Activated naive CD4-positive, alpha-beta T cell treated with anti-CD3 and anti-CD28 coated beads for 36 hours (primary cell): ENCODE measurements around the gene IMP3. TPM values are rescaled to one million over a fixed set of nuclear protein-coding genes. Genes with fewer than 3 reads are reported as not detected.

Source experiments
- CTCF ChIA-PET: fragments of 350-600 bp; sonication (Branson Sonifier 250); formaldehyde crosslinking; loops from one replicate; lab custom pipeline; 2021; ENCODE audit warnings: antibody characterized with exemption; lab: Charles Lee
- DNase-seq: peaks from one replicate; pipeline ENCODE4 v3.0.0-alpha.2; 2020
- H3K27ac Mint-ChIP-seq: one replicate; pipeline ENCODE4 v1.8.0; 2021; ENCODE audit warnings: mild to moderate bottlenecking, mixed read lengths
- H3K27me3 Mint-ChIP-seq: one replicate; pipeline ENCODE4 v1.8.0; 2021; ENCODE audit warnings: low read depth, mixed read lengths
- H3K36me3 Mint-ChIP-seq: one replicate; pipeline ENCODE4 v1.8.0; 2021; ENCODE audit warnings: low read depth, mixed read lengths
- H3K4me1 Mint-ChIP-seq: one replicate; pipeline ENCODE4 v1.8.0; 2021; ENCODE audit warnings: low read depth, mixed read lengths
- H3K4me3 Mint-ChIP-seq: one replicate; pipeline ENCODE4 v1.8.0; 2021; ENCODE audit warnings: mild to moderate bottlenecking, moderate library complexity, mixed read lengths
- H3K9me3 Mint-ChIP-seq: one replicate; pipeline ENCODE4 v1.8.0; 2021; ENCODE audit warnings: mixed read lengths
- intact Hi-C: fragments of 100-400 bp; cut with micrococcal nuclease; formaldehyde crosslinking; loops from one replicate; pipeline ENCODE4 v1.15.1; 2023
- total RNA-seq, 2 experiments: library from RNA; stranded (reverse); gene quantifications; one replicate each; pipeline ENCODE4 v1.2.3, GENCODE V29; 2021

The IMP3 gene
- total RNA-seq, 2 experiments from 2014 or later, result 46.1 to 46.8 TPM

GRCh38 chr15:75625542-75626347, 14.3 kb downstream of the IMP3 start, which contains the start of gene SNUPN:
Gene SNUPN, minus strand, starts transcription at chr15:75625725. Its CDS starts 4,674 bp downstream, at chr15:75621051.
- CTCF ChIA-PET, result interaction anchor here (0.7 to 2.7 kb wide), 7 partner anchors 9 to 258 kb away, joined by 3 to 24 read pairs (median 5); partner anchors contain the start of genes IMP3, MAN2C1 and SNX33
- Mint-ChIP-seq H3K4me3 (peak within 1 kb of the TSS; percentile 95), H3K4me1 (peaks cover 41% of the 10 kb centered on the region), H3K27me3 (no peaks in the 10 kb centered on the region), H3K36me3 (peaks cover 6% of the 10 kb centered on the region), H3K27ac (peak within 1 kb of the TSS; percentile 99), H3K9me3 (no peaks in the 10 kb centered on the region)
- DNase-seq, result peak; percentile 98
- intact Hi-C loops, result loop anchor here (1.0 to 10.0 kb wide), 7 partner anchors 15 to 1164 kb away; partner anchors contain the start of genes CSK, IMP3, MAN2C1 and PTPN9

- Mint-ChIP-seq H3K27ac (peak overlapping the region; percentile 92), H3K9me3 (no peaks in the 10 kb centered on the region), H3K36me3 (peaks cover 12% of the 10 kb centered on the region), H3K27me3 (no peaks in the 10 kb centered on the region), H3K4me3 (no peak overlapping the region), H3K4me1 (peaks cover 57% of the 10 kb centered on the region)
- peak; percentile 8 for DNase-seq
- intact Hi-C loops, result loop anchor here (10.0 kb wide), 1 partner anchor 838 kb away; the partner anchor contains the start of gene CSK
- CTCF ChIA-PET, result no interaction called here
These were observed 17.5 kb downstream of the IMP3 start for GRCh38 chr15:75622505-75622904.

GRCh38 chr15:75620841-75621391, 19.1 kb downstream of the IMP3 start:
- intact Hi-C loops, result loop anchor here (10.0 kb wide), 1 partner anchor 836 kb away; the partner anchor contains the start of gene CSK
- peaks cover 46% of the 10 kb centered on the region for H3K4me1 Mint-ChIP-seq
- no peaks in the 10 kb centered on the region for H3K27me3 Mint-ChIP-seq
- CTCF ChIA-PET, result interaction anchor here (0.9 to 1.7 kb wide), 5 partner anchors 19 to 253 kb away, joined by 3 to 8 read pairs (median 4); partner anchors contain the start of gene IMP3
- H3K9me3 Mint-ChIP-seq, result no peaks in the 10 kb centered on the region
- peak; percentile 34 for DNase-seq
- peak overlapping the region; percentile 92 for H3K27ac Mint-ChIP-seq
- H3K4me3 Mint-ChIP-seq, result peak overlapping the region; percentile 41
- peaks cover 17% of the 10 kb centered on the region for H3K36me3 Mint-ChIP-seq

GRCh38 chr15:75620058-75620820, 19.8 kb downstream of the IMP3 start:
- H3K27me3 Mint-ChIP-seq, result no peaks in the 10 kb centered on the region
- H3K4me3 Mint-ChIP-seq, result peak overlapping the region; percentile 41
- peaks cover 46% of the 10 kb centered on the region for H3K4me1 Mint-ChIP-seq
- no peaks in the 10 kb centered on the region for H3K9me3 Mint-ChIP-seq
- peak overlapping the region; percentile 92 for H3K27ac Mint-ChIP-seq
- CTCF ChIA-PET, result interaction anchor here (0.6 to 1.7 kb wide), 8 partner anchors 20 to 438 kb away, joined by 3 to 8 read pairs (median 3); partner anchors contain the start of gene IMP3
- intact Hi-C loops, result loop anchor here (10.0 kb wide), 1 partner anchor 835 kb away; the partner anchor contains the start of gene CSK
- H3K36me3 Mint-ChIP-seq, result peaks cover 21% of the 10 kb centered on the region
- DNase-seq, result no peak

DNA sequence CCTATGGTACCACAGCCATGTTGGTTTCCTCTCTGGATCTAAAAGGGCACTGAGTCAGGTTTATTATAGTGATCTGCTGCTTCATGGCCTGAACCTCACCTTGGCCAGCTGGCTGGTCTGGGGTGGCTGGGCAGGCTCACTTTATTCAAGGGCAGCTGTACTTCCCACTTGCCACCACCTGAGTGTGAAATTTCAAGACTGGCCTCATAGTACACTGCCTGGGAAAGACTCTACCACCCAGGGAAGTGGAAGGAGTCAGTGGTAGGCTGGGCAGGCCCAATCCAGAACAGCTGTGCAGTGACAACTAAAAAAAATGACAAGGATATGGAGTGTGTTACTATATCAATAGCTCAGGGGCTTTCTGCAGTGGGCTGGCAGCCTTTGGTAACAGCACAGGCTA, 23.3 kb downstream of the IMP3 start:
- peaks cover 28% of the 10 kb centered on the region for H3K4me1 Mint-ChIP-seq
- no peak overlapping the region for H3K4me3 Mint-ChIP-seq
- intact Hi-C loops, result no loop called here
- CTCF ChIA-PET, result interaction anchor here (1.6 kb wide), 1 partner anchor 24 kb away, joined by 11 read pairs; the partner anchor contains the start of gene IMP3
- no peaks in the 10 kb centered on the region for H3K27me3 Mint-ChIP-seq
- DNase-seq, result no peak
- peaks cover 37% of the 10 kb centered on the region for H3K36me3 Mint-ChIP-seq
- H3K9me3 Mint-ChIP-seq, result no peaks in the 10 kb centered on the region
- no peak overlapping the region for H3K27ac Mint-ChIP-seq

DNA sequence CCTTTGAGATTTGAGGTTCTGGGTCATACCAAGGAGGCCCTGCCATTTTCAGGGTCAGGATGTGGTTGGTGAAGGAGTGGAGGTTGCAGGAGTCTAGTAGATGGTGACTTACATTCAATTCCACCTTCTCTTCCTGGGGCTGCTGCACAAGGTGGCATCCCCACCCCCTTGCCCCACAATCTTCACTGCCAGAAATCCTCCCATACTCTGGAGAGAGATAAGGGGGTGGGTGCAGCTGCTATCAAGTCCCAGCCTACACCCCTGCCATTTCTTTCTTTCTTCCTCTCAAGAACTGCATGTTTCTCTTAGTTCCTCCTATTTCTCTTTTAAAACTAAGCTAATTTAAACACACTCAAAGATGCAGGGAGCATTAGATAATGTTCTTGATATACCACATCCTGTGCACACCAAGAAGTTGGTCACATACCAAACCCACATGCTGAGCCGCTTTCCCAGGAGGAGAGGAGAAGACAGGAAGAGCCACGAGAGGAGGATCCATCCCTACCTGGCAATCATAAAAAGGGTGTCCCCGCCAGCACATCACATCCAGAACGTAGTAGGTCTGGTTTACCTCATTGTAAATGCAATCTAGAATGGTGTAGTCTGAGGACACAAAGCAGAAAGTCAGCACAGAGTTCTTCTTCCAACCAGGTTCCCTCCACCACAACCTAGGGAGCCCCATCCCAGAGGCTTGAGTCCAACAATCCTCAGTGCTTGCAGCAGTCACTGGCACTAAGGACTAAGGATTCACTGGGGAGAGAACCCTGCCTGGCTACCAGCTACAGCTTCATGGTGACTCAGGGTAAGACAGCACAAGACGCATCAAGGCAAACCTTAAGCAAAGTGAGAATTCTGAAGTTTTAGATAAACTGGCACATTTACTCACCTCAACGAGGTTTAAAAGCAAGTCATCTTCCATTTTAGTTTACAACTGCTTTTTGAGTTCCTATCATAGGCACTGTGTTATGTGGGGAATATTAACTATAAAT, 33.0 kb downstream of the IMP3 start:
- CTCF ChIA-PET, result interaction anchor here (1.6 to 2.1 kb wide), 2 partner anchors 9 to 64 kb away, joined by 3 to 10 read pairs; no protein-coding TSS in a partner anchor
- no peaks in the 10 kb centered on the region for H3K27me3 Mint-ChIP-seq
- DNase-seq, result peak; percentile 40
- H3K9me3 Mint-ChIP-seq, result no peaks in the 10 kb centered on the region
- peak overlapping the region; percentile 79 for H3K27ac Mint-ChIP-seq
- intact Hi-C loops, result loop anchor here (1.0 kb wide), 1 partner anchor 18 kb away; the partner anchor contains the start of gene SNUPN
- H3K4me1 Mint-ChIP-seq, result peaks cover 43% of the 10 kb centered on the region
- peaks cover 53% of the 10 kb centered on the region for H3K36me3 Mint-ChIP-seq
- no peak overlapping the region for H3K4me3 Mint-ChIP-seq

GRCh38 chr15:75606026-75606425, 34.0 kb downstream of the IMP3 start:
- intact Hi-C loops, result no loop called here
- no peak overlapping the region for H3K4me3 Mint-ChIP-seq
- no peaks in the 10 kb centered on the region for H3K9me3 Mint-ChIP-seq
- CTCF ChIA-PET, result interaction anchor here (2.1 kb wide), 1 partner anchor 8 kb away, joined by 10 read pairs; no protein-coding TSS in a partner anchor
- no peaks in the 10 kb centered on the region for H3K27me3 Mint-ChIP-seq
- H3K36me3 Mint-ChIP-seq, result peaks cover 58% of the 10 kb centered on the region
- H3K4me1 Mint-ChIP-seq, result peaks cover 43% of the 10 kb centered on the region
- peak overlapping the region; percentile 79 for H3K27ac Mint-ChIP-seq
- no peak for DNase-seq

DNA sequence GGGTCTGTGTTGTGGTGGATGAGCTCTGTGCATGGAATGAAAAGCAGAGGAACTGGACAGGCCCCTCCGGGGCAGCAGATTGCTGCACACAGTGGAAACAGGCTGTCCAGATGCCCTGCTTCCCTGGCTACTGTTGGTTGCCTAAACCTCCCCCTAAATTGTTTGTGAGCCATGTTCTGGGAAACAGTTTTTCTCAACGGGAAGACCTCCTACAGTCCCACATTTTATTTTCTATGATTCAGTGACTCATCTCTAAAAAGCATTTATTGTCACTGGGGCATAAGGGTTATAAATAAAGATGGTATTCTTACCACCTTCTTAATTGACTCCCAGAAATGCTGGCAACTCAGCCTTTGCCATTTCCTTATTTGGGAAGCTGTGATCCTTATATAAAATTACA, 40.6 kb downstream of the IMP3 start:
- Mint-ChIP-seq H3K27ac (no peak overlapping the region), H3K36me3 (peaks cover 49% of the 10 kb centered on the region)

DNA sequence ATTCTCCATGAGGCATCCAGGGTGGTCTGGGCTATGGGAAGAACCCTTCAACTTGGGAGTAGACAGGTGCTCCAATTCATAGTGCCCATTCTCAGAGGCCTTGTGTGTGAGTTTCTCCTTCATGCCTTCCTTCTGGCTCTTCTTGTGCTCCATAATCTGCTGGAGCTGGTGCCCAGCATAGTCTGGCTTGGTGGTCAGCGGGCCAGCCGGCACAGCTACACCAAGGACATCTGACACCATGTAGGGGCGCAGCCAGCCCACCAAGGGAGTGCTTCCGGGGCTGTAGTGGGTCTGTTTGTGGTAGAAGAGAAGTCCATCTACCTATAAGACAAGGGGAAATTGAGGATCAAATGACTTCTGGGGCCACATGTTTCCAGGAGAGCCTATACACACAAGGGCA, 41.7 kb downstream of the IMP3 start:
- H3K27me3 Mint-ChIP-seq, result no peaks in the 10 kb centered on the region
- no peak overlapping the region for H3K27ac Mint-ChIP-seq
- no peak for DNase-seq
- peaks cover 51% of the 10 kb centered on the region for H3K36me3 Mint-ChIP-seq
- CTCF ChIA-PET, result interaction anchor here (0.6 to 2.8 kb wide), 5 partner anchors 9 to 84 kb away, joined by 3 to 10 read pairs (median 5); no protein-coding TSS in a partner anchor
- H3K9me3 Mint-ChIP-seq, result no peaks in the 10 kb centered on the region
- peaks cover 16% of the 10 kb centered on the region for H3K4me1 Mint-ChIP-seq
- H3K4me3 Mint-ChIP-seq, result no peak overlapping the region
- intact Hi-C loops, result no loop called here

More for the DNA sequence above, 40.6 kb downstream of the IMP3 start:
- no peak for DNase-seq
- H3K4me3 Mint-ChIP-seq, result no peak overlapping the region
- peaks cover 18% of the 10 kb centered on the region for H3K4me1 Mint-ChIP-seq
- intact Hi-C loops, result no loop called here
- no peaks in the 10 kb centered on the region for H3K27me3 Mint-ChIP-seq
- CTCF ChIA-PET, result interaction anchor here (1.2 kb wide), 1 partner anchor 85 kb away, joined by 4 read pairs; no protein-coding TSS in a partner anchor
- H3K9me3 Mint-ChIP-seq, result no peaks in the 10 kb centered on the region

- intact Hi-C loops, result loop anchor here (1.0 kb wide), 1 partner anchor 43 kb away; no protein-coding TSS in a partner anchor
- Mint-ChIP-seq H3K4me1 (peaks cover 16% of the 10 kb centered on the region), H3K9me3 (no peaks in the 10 kb centered on the region), H3K27me3 (no peaks in the 10 kb centered on the region), H3K27ac (no peak overlapping the region), H3K4me3 (no peak overlapping the region), H3K36me3 (peaks cover 51% of the 10 kb centered on the region)
- CTCF ChIA-PET, result interaction anchor here (0.6 to 2.8 kb wide), 7 partner anchors 9 to 44 kb away, joined by 3 to 10 read pairs (median 5); no protein-coding TSS in a partner anchor
- DNase-seq, result peak; percentile 69
These were observed 42.2 kb downstream of the IMP3 start for GRCh38 chr15:75597667-75598341.
